Left lobe of liver (tissue), 2 donors: ENCODE results near the gene NTRK3. TPM values are rescaled to one million over a fixed set of nuclear protein-coding genes. Genes with fewer than 3 reads are reported as not detected.

ENCODE experiments used
- ATAC-seq: fragments of 200-7000 bp; cut with Tn5 transposase; one replicate; pipeline ENCODE4 v1.9.1; 2020; ENCODE audit warnings: mild to moderate bottlenecking, moderate library complexity
- DNase-seq: peaks from one replicate; pipeline ENCODE4 v3.0.0-alpha.2; 2020; ENCODE audit warnings: low spot score
- total RNA-seq: library from RNA; stranded (reverse); gene quantifications from one replicate; pipeline ENCODE4 v1.2.1, GENCODE V29; 2021
- donor health status: DM: no; HTN: no; CAD: no; lungs with moderate emphysema.
- donor health status: DM: no; HTN: yes; CAD: no.

NTRK3 gene
- total RNA-seq, 1 donor from 2014 or later = 0.38 TPM

DNA sequence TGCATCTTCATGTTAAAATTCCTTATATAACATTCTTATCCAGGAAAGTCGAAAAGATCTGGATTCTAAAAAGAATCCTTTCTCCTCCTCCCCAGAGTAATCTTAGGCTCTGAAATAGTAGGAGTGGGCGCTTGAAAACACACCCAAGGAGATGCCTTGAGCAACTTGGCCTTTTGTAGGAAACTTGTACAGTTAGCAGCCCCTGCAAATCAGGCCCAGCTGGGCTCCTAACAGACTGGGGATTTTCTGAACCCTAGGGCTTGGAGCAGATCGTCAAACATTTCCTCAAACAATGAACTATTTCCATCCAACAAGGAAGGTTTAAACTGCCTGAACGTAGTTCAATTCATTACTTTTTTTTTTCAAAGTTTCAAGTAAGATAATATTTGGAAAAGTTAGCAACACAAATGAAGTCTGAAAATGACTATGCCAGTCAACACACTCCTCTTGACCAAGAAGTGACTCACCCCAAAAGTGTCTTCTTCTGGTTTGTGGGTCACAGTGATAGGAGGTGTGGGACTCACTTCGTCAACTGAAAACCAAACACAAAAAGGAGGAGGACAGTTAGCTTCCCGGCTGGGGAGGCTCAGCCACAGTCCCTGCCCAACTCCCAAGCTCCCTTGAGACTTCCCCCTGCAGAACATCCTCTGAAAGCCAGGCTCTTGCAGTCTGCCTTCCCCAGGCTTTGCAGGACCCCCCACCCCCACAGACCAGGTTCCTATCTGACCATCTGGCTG, 129.7 kb downstream of the NTRK3 start:
- DNase-seq (no peak), ATAC-seq (no peak)

DNA sequence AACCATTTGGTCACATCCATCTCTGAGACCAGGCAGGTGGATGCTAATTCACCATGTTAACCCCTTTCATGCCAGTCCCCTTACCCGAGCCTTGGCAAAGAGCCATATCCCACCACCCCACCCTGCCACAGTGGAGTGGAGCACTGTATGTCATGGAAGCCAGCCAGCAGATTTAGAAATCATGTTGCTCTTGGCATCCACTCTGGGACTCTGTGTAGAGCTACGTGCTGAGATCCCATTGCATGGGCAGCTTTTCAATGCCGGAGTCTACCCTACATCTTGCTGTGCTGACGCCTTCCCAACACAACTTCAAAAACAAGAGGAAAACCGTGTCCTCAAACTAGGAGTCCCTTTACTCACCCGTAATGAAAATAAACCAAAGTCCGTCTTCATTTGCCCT, 131.0 kb downstream of the NTRK3 start:
- ATAC-seq (no peak), DNase-seq (no peak)

DNA sequence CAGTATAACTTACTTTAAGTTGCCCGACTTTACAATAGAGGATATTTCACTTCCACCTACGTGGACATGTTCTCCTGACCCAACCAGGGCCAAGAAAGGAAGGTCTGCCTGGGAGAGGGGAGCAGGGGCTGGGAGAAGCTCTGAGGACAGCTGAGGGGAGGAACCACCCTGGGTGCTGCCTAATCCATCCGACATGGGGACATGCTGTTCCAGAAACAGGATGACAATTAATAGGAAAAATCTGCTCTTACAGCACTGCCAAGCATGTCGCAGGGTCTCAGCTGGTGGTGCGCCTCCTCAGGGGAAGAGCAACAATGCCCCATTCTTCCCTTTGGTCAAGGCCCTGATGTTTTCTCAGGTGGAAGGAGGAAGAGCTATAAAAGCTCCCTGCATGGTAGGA, 132.3 kb downstream of the NTRK3 start:
- no peak for DNase-seq
- ATAC-seq = no peak

DNA sequence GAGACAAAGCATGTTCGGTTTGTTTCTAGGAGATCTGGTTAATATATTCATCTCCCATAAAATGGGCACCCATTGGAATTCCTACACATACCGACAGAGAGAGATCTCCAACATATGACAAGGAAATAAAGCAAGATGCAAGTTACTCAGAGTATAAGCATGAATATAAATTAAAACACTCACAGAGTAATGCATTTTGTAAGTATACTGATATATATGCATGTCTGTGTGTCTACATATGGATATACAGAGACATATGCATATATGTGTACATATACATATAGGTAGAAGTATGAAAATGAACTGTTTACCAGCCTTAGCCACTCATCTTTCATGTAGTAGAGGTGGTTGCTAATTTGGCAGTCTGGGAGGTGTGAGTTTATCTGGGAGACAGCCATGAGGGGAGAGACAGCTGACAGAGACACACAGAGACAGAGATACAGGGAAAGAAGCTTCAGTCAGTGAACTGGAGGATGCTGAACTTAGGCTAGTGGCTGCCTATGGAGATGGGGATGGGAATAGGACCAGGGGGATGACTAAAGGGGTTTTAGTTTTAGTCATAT, 134.5 kb downstream of the NTRK3 start:
- ATAC-seq (no peak), DNase-seq (no peak)

DNA sequence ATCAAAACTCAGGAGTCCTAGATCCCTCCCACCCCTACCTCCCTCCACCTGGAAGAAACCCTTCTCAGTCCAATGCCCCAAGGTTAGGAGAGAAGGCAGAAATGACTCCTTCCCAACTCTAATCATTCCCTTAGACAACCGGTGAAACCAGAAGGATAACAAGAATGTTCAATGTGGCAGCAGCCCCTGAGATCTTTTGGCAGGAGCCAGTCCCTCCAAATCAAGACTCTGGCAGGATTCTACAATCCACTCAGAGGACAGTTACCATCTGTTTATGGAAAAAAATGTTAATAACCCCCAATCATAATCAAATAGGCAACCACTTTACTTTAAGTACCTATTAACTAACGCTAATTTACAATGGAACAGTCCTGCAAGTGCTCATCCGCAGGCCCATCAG, 136.5 kb downstream of the NTRK3 start:
- no peak for DNase-seq
- ATAC-seq = no peak

DNA sequence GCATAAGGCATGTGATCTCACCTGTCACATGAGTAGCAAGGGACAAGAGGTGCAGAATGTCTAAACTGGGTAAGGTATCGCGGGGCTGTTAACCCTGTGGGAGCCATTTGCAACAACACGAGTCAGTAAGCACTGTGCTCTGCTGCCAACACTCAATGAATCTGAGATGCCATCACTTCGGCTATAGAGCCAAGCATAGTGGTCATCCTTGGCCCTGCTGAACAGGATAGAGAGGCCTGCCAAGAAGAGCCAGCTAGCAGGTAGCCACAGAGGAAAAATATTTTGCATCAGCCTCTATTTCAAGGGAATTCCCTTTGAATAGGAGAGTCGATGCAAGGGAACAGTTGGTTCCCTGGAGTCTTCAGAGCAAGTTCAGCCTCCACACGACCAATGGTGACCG, 137.8 kb downstream of the NTRK3 start:
- DNase-seq (no peak), ATAC-seq (no peak)

DNA sequence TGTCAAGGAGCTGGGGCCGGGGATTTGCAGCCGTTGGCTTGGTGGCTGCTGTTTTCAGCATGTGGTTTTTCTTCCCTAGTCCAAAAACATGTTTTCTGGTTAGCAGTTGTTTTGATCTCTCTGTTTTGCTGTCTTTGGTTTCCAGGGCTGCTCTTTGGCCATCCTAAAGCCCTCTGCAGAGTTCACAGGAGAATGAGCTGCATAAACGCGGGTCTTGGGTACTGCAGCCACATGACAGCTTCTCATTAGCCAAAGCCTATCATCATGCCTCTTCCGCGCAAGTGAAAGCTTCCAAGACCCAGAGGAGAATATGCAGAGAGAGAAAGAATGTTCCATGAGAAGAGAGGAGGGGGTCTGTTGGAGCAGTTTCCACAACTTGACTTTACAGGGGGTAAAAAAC, 138.5 kb downstream of the NTRK3 start:
- ATAC-seq (no peak), DNase-seq (no peak)

DNA sequence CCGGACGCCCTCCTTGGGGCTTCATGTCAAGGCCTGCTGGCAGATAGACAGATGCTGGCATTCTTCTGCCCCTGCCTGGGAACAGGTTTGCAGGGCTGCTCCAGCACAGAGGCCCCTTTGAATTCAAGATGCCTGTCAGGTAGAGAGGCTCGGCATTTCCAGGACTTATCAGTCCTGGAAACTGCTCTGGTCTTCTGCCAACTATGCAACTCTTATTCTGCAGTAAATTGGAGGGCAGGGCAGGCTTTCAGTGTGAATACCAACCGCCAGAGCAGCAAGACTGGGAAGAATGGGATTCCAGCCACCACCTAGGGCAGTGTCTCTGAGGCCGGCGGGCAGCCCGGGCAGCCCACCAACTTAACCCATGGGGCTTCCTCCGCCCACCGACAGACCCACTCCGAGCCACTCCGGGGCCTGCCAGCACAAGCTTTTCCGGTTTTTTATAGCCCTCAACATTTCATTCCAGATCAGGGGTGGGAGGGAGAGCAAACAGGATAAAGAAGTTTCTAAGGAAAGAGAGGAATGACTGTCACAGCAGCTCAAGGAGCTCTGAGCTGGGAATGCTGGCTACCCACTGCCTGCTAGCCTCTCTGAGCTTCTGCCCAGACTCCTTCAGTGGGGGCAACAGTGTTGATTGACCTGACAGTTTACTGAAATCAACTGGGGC, 140.9 kb downstream of the NTRK3 start:
- no peak for ATAC-seq
- DNase-seq = no peak

DNA sequence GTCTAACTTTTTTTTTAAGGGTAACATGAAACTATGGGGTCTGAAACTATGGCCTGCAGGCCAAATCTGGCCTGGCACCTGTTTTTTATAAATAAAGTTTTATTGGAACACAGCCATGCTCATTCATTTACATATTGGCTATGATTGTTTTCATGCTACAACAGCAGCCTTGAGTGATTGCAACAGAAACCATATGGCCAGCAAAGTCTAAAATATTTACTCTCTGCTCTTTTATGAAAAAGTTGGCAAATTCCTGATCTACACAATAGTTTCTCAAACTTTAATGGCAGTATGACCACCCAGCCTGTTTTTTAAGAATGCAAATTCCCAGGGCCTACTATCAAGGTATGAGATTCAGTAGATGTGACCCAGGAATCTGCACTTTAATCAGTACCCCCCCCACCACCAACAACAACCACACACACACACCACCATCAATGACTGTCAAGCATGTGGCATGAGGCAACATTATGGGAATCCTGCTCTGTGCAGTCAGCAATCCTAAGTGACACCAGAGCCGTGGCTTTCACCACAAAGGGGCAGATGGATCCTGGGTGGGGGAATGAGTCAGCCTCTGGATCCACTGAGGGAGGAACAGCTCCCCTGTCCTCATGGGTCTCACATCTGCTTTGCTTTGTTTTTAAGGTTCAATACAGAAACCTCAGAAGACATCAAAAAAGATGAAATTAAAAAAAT, 142.8 kb downstream of the NTRK3 start:
- ATAC-seq (no peak), DNase-seq (no peak)

DNA sequence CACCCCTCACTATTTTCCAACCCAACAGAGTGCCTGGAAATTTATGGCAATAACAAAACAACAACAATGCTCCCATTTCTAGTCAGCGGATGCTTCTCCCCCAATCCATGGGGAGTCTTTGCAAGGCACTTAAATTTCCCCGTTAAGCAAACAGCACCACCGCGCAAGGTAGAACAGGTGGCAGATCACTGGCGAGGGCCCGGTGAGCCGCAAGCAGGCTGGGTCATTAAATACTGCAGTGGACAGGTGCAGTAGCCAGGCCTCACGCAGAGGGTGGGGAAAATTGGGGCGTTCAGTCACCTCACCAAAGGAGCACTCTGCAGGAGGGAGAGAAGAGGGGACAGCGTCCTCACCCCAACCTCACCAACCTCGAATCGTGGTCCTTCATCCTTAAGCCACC, 147.5 kb downstream of the NTRK3 start:
- DNase-seq = no peak
- no peak for ATAC-seq

DNA sequence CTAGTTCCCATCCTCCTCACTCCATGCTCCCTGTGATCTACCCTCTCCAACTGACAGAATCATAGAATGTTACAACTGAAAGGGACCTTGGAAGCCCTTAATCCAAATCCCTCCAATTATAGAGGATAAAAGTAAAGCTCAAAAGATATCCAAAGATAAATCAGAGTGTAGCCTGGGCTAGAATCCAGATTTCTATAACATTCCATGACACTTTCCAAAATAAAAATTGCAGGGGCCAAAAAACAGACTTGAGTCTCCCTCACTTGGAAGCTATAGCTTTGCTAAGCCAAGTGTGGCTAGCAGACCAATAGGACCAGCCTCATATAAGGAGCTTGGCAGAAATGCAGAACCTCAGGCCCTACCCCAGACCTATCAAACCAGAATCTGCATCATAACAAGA, 148.1 kb downstream of the NTRK3 start:
- no peak for DNase-seq
- no peak for ATAC-seq

DNA sequence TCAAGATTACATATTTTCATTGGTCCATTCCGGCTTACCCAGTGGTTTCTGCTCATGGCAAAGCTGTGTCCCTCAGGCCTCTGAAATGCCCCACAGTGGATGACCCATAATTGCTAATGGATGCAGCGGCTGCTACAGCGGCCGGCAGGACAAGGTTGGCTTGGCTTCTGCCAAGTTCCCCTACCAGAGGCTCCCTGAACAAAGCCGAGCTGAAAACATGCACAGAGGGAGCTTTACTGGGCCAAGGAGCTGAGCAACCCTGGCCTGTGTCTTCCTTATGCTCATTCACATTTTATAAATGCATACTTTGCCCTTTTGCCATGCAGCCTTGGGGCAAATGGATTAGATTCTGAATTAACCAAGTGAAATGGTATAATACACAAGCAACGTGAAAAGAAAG, 150.5 kb downstream of the NTRK3 start:
- DNase-seq = no peak
- no peak for ATAC-seq

DNA sequence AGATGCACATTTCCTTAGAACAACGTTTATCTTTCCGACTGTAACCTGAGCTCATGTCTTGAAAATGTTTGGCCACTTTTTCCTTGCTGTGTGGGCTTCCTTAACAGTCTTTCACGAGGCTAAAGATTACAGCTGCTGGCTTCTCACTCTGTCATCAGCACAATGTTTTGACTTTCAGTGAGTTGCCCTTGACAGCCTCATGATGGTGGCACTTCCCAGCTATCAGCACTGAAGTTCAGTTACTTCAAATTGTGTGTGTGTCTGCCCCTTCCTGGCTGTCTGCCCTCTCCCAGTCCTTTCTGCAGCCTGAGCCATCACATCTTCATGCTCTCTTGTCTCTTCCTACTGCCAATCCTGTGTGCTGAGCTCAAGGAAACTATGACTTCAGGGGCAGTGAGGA, 152.2 kb downstream of the NTRK3 start:
- no peak for DNase-seq
- no peak for ATAC-seq

DNA sequence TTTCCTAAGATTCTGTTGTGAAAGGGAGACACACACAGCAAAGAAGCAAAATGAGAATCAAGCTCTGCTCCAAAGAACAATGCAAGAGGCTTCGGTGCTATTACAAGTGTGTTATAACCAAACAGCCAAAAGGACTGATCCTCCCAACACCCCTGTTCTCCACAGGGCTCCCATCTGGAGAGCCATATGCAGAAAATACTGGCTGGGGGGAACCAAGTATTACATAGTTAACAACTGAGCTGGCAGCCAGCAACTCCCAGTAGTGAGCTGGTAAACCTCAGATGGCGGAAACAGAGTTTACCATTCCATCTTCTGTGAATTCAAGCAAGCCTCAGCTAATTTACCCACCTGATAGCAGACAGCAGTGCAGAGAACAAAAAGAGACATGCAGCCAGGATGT, 156.4 kb downstream of the NTRK3 start:
- DNase-seq (no peak), ATAC-seq (no peak)

DNA sequence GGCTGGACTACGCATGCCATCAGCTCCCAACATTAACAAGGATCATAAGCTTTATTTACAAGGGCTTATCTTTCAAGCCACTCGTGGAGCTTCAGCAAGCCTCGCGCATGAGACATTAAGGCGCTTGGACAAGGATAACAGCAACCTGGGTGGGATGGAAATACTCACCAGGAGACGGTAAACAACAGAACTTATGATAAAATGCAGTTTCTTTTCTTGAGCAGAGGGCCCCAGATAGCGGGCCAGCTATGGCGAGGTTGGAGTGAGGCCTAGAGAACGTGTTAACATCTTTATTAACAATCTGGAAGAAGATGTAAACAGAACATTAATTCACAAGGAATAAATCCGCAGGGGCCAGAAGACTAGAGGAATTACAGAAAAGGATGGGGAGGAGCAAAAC, 158.2 kb downstream of the NTRK3 start:
- ATAC-seq (no peak), DNase-seq (no peak)

DNA sequence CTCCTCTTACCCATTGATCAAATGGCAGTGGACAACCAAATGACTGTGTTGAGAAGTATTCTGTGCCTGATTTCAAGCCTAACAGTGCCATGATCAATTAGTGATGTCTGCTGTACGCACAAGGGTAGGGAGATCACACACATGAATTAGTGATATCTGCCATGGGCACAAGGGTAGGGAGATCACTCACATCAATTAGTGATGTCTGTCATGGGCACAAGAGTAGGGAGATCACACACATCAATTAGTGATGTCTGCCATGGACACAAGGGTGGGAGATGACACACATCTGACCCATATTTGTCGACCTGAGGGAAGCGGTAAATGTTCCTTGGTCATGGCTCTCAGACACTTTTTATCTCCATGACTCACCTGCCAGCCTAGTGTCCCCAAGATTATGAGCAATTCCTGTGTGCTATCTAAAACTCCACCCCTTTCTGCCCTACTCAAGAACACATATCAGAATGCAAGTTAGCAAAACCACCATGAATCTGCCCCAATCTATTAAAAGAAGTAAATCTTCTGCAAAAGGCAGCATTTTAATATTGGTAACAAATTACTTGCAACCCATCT, 165.0 kb downstream of the NTRK3 start:
- ATAC-seq = no peak
- no peak for DNase-seq

DNA sequence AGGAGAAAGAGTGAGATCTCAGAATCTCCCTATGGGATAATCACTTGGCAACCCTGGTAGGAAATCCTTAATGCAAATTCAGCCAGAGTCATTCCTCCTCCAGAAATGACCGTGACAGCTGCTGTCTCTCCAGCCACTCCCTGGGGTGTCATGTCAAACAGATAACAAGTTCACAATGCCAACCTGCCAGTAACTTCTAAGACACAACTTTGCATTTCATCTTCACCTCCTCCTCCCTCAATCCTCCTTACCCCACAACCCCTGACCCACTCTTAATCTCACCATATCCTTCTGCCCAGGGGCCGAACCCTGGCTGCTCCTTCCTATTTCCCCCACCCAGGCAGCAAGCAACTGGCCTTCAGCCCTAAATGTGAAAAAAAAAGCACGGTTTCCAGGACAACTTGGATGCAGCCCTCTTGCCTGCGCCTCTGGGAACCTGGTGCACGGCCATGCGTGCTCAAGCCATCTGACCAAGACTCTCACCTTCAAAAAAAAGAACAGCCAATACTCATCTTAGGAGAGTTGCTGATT, 166.0 kb downstream of the NTRK3 start:
- no peak for DNase-seq
- no peak for ATAC-seq

DNA sequence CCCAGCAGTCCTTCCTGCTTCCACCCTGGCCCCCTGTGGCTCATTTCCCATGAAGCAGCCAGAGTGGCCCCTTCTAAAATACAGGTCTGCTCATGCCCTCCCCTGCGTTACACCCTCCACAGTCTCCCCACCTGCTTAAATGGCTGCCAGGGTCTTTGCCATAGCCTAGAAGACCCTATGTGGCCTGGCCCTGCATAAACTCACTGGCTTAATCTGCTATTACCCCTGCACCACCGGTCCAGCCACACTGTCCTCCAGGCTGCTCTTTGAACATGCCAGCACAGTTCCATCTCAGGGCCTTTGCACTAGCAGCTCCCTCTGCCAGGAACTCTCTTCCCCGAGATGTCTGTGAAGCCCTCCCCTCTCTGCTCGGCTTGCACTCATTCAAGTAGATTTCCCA, 166.8 kb downstream of the NTRK3 start:
- no peak for DNase-seq
- ATAC-seq = no peak

DNA sequence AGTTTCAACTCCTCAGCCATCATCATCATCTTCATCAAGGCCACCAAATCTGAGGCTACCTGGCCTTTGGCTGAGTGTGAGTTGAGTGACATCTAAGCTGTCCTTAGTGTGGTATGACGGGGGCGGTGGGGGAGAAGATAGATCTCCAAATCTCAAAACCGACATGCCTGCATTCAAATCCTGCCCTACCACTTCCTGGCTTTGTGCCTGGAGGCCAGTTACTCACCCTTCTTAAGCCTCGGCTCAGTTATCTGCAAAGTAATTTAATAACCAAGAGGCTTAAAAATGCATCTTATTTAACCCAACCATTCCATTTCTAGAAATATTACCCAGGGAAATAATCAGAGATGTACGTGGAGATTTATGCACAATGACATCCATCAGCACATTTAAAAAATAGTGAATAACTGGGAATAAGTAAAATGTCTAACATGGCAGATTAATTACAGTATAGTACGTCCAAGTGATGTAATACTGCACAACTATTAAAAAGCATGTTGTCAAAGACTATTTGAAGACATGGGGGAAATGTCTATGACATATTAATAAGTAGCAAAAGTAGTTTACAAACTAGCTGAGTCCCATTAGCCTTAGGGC, 167.4 kb downstream of the NTRK3 start:
- ATAC-seq (no peak), DNase-seq (no peak)

DNA sequence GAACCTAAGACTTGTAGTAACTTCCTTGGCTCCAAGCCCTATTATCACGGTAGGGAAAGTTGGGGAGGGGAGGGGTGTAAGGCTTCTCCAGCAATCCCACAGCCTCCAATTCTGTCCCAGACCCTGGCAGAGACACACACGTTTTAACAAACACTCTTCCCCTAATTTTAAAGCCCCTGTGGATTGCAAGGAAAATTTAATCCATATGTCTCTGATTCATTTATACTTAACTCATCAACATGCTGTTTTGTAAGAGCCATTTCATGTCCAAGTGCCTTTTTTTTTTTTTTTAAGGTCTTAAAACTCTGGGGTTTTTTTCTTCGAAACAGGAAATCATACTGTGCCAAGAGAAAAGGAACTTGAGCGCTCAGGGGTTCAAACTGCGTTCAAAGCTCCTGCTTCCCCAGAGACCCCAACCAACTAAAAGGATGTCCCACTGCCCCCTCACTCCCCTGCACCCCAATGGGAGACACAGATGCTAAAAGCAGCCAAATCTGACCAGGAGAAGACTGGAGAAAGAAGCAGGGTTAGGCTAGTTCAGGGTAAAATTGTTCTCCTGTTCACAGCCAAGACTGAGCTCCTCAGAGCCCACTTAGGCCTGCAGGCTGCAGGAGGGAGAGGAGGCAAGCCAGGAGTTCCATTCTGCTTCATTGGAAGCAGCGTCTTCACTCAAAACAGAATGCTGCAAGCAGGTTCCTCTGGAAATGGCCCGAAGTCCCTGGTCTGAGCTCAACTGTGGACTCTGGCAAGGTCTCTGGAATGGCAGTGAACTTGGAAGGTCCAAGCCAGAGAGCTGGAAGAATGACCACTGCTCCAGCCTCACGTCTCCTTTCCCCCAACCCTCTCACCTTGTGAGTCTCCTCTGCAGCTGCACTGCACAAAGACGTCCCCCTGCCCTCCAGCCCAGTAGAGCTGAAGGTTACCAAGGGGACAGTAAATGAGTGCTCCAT, 172.5 kb downstream of the NTRK3 start:
- ATAC-seq = no peak
- no peak for DNase-seq
